RPMI8226 (cell line): ENCODE measurements around the gene ASNS.
"Not testable (repeated sequence)": the region's sequence is repeated elsewhere in the genome, so short reads cannot be mapped to it uniquely, and the experiment has no call there.

Experiments
- DNase-seq: peaks from one replicate; pipeline ENCODE4 v3.0.0-alpha.2; 2015

Gene ASNS

DNA sequence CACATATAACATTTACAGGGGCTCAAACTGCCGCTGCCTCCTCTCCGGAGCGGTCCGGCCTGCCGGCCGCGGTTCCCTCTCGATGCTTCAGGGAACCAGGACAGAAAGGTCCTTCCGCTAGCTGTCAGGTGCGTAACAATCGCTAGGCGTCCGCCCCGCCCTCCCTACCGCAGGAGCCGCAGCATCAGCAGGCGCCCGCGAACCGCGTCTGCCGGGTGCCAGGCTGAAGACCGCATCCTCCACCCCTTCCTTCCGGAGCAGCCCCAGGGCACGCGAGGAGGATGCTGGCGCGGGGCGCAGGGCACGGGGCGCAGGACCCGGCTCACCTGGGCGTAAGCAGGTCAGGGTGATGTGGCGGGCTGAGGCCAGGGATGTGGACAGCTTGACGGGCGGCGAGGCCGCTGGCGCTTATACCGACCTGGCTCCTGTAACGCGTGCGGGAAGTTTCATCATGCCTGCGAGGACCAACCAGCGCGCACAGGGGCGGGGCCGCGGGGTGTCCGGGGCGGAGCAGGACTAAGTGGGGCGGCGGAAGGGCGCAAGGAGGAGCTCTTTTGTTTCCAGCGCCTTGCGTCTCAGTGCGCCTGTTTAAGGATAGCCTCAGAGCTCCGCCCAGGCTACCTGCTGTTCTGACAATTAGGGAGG, at the start of gene ASNS:
TSS of gene ASNS (minus strand) at position 384 of the 645 bp plus-strand sequence. CDS start 3,252 bp downstream, outside the sequence.
- DNase-seq = peak; percentile 98

- not testable (repeated sequence) for DNase-seq
Observed at GRCh38 chr7:97921254-97921653, 49.0 kb upstream of the ASNS start.

GRCh38 chr7:97915267-97915666, 43.1 kb upstream of the ASNS start:
- not testable (repeated sequence) for DNase-seq

DNA sequence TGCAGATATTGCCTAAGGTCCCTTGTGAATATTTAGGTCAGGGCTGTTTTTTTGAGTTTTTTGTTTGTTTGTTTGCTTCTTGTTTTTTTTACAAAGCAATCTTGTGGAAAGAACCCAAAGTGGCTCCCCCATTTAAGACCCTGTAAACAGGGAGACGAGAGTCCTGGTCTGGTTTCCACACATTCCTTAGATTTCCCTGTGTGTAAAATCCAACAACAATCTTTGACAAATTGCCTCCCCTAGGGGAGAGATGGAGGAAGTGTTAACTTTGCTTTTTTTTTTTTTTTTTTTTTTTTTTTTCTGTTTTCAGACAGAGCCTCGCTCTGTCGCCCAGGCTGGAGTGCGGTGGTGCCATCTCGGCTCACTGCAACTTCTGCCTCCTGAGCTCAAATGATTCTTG, 40.1 kb upstream of the ASNS start:
- DNase-seq = not testable (repeated sequence)

DNA sequence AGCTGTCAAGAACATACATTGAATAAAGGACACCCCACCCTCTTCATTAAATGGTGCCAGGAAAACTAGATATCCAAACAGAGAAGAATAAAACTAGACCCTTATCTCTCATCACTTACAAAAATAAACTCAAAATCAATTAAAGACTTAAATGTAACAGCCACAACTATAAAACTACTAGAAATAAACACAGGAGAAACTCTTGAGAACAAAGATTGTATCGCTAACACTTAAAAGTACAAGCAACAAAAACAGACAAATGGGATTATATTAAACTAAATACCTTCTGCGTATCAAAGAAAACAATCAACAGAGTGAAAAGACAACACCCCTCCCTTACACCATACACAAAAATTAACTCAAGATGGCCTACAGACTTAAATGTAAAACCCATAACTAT, 24.7 kb upstream of the ASNS start:
- DNase-seq = not testable (repeated sequence)

- not testable (repeated sequence) for DNase-seq
Observed at GRCh38 chr7:97891721-97892120, 19.5 kb upstream of the ASNS start.

- DNase-seq = not testable (repeated sequence)
Observed at GRCh38 chr7:97879527-97879926, 7.3 kb upstream of the ASNS start.

DNA sequence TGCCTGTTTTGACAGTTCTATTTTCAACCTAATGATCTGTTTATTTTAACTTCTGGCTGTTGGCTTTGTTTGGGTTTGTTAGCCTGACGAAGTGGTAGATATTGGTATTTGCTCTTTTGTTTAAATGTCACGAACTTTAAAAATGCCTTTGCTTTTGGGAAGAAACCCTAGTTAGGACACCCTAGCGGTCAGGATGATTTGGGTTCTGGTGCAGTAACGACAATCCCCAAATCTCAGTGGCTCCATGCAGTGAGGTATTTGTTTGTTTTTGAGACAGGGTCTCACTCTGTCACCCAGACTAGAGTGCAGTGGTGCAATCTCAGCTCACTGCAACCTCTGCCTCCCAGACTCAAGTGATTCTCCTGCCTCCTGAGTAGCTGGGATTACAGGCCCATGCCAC, 2.7 kb upstream of the ASNS start:
- DNase-seq = not testable (repeated sequence)

GRCh38 chr7:97873606-97874005, 1.4 kb upstream of the ASNS start:
- DNase-seq = no peak

DNA sequence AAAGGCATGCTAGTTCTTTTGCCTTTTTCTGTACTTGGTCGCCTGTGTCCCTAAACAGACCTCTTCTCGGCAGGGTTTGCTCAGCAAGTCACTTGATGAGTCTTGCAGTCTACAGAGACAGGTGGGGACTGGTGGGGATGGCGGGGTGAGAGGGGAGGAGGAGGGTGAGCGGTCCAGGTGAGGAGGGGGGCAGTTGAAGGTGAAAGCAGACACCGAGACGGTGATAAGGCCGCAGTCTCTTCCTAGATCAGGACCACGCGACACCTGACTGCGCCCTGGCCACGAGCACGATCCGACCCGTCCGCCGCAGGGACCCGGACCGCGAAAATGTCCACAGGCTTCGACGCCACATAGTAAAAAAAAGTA, 566 bp downstream of the ASNS start:
- DNase-seq = no peak

- DNase-seq = no peak
Observed at GRCh38 chr7:97868788-97869187, 3.4 kb downstream of the ASNS start.

DNA sequence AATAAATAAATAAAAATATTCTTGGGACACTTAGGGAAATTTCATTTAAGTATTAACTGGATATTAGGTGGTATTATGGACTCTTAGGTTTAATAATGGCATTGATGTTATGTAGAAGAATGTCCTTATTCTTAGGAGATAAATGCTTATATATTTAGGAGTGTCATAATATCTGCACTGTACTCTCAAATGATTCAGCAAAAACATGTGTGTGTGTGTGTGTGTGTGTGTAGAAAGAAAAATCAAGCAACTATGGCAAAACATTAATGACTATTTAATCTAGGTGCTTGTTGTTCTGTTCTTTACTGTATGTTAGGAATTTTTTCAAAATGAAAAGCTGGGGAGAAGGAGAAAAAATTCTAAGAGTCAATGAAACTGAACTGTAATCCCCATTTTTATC, 3.9 kb downstream of the ASNS start:
- DNase-seq = no peak

- DNase-seq = no peak
Observed at GRCh38 chr7:97865104-97865503, 7.1 kb downstream of the ASNS start.

GRCh38 chr7:97859606-97860204, 12.5 kb downstream of the ASNS start:
- DNase-seq = no peak

DNA sequence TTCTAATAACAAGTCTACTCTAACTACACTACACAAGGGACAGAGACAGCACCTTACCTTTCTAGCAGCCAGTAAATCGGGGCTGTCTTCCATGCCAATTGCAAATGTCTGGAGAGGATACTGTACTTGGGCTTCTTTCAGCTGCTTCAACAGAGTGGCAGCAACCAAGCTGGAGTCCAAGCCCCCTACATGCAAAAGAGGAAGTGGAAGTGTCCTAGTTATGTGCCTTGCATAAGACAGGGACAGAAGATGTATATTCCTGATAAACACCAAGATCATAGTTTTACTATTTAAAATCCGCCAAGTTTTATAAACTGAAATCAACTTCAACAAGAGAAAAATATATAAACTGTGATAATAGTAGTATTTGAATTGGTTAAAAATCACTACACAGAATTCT, 14.0 kb downstream of the ASNS start:
- no peak for DNase-seq

- no peak for DNase-seq
Observed at GRCh38 chr7:97857544-97857943, 14.7 kb downstream of the ASNS start.

DNA sequence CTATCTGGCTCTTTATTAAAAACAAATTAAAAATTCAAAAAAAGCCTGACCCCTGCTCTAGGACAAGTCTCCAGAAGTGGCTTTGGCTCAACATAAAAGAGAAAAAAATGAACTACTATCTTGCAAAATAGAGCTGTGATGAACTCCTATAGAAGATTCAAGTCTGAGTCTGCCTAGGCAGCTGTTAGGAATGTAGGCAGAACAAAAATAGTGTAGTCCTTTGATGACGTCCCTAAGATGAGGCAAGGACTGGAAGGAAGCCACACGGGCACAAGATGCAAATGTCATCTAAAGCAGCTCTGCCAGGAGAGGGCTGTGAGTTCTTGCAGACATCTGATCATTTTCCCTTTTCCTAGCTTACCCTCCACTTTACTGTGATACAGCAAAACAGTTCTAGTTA, 20.5 kb downstream of the ASNS start:
- DNase-seq = no peak

DNA sequence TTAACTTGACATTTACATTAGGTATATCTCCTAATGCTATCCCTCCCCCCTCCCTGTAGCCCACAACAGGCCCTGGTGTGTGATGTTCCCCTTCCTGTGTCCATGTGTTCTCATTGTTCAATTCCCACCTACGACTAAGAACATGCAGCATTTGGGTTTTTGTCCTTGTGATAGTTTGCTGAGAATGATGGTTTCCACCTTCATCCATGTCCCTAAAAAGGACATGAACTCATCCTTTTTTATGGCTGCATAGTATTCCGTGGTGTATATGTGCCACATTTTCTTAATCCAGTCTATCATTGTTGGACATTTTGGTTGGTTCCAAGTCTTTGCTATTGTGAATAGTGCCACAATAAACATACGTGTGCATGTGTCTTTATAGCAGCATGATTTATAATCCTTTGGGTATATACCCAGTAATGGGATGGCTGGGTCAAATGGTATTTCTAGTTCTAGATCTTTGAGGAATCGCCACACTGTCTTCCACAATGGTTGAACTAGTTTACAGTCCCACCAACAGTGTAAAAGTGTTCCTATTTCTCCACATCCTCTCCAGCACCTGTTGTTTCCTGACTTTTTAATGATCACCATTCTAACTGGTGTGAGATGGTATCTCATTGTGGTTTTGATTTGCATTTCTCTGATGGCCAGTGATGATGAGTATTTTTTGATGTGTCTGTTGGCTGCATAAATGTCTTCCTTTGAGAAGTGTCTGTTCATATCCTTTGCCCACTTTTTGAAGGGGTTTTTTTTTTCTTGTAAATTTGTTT, 21.8 kb downstream of the ASNS start:
- DNase-seq = not testable (repeated sequence)

DNA sequence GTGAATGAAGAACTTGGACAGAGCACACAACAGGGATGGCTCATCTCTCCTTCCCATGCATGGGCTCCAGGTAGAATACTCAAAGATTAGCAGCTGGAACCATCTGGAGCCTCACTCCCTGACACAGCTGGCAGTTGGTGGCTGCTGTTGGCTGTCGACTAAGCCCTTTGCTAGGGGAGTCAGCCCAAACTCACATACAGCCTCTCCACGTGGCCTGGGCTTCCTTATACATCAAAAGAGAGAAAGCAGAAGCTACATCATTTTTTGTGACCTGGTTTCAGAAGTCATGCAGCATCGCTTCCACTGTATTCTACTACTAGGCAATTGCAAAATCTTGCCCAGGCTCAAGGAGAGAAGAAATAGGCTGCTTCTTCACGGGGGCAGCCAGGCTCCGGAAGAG, 24.4 kb downstream of the ASNS start:
- peak; percentile 56 for DNase-seq

GRCh38 chr7:97846945-97847344, 25.3 kb downstream of the ASNS start:
- DNase-seq = no peak

- DNase-seq = peak; percentile 52
Observed at GRCh38 chr7:97845622-97846203, 26.5 kb downstream of the ASNS start.

- DNase-seq = no peak
Observed at GRCh38 chr7:97844036-97844435, 28.2 kb downstream of the ASNS start.

DNA sequence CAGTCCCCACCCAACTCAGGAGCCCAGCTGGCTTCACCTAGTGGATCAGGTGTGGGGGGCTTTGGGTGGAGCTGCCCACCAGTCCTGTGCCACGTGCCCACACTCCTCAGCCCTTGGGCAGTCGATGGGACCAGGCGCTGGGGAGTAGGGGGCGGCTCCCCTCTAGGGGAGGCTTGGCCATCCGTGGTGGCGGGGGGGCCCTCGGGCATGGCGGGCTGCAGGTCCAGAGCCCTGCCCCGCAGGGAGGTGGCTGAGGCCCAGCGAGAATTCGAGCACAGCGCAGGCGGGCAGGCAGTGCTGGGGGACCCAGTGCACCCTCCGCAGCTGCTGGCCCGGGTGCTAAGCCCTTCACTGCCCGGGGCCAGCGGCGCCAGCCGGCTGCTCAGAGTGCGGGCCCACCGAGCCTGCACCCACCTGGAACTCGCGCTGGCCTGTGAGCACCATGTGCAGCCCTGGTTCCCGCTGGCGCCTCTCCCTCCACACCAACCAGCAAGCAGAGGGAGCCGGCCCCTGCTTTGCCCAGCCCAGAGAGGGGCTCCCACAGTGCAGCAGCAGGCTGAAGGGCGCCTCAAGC, 29.3 kb downstream of the ASNS start:
- no peak for DNase-seq
